Hepatocyte (in vitro differentiated cells): ENCODE results near the gene CSF2RB.

Experiments
- CTCF ChIP-seq: fragments of 200-600 bp; sonication (generic); IDR thresholded peaks from 2 replicates; pipeline ENCODE4 v1.5.1; 2016; ENCODE audit warnings: antibody characterized with exemption, mild to moderate bottlenecking; ENCODE audit not compliant: poor library complexity
- EZH2 ChIP-seq: fragments of 200-600 bp; sonication (generic); IDR thresholded peaks from 2 replicates; pipeline ENCODE4 v1.6.1; 2016; ENCODE audit warnings: antibody characterized with exemption, mild to moderate bottlenecking, borderline replicate concordance

- TF ChIP-seq CTCF (no peak), EZH2 (no peak)
Observed at GRCh38 chr22:36946421-36947158, 33.2 kb downstream of the CSF2RB start.
